Measurements from ENCODE around the gene MAMLD1. TPM values are rescaled to one million over a fixed set of nuclear protein-coding genes. Genes with fewer than 3 reads are reported as not detected.

MAMLD1 gene
- total and polyA plus RNA-seq, 9 of the 15 experiments (the other 6 are each of a cell fraction or from before 2014, with no cell fraction given): 0.12 to 0.18 TPM; not detected in 7

DNA sequence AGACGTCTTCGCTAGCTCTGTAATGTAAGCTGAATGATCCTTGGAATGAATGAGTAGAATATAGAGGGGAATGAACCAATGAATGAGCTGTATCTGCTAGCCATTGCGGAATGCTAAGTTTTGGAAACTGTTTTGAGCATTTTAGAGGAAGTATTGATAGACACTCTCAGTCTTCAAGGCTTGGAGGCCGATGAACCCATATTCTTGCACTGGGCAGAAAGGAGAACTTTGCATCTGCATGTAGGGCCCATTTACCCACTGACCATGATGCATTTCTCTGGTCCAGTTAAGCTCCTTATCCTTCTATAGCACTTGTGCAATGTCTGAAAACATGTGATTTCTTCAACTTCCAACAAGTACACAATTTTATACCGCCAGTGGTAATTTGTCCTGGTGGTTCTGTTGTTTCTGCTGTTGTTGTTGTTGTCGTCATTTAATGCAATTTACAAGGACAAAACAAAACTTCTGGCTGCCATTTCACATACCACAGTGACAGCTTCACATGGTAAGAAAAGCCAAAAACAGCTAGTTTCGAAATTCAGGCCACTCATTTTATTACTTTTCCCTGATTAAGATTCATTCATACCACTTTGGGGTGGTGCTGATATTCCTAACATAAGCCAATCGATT, 120.4 kb downstream of the MAMLD1 start:
- Histone ChIP-seq H2AFZ (ENCODE audit: low read depth, low read length) (peak overlapping the region; percentile 56; the same call in 1 of the 2 replicates), H3K4me1 (replicated peaks in 1 of 2; ENCODE audit: control insufficient read depth in 2 of 2, insufficient read depth in 2 of 2, low read length in 2 of 2) (peaks cover 0 to 10% of the 10 kb centered on the region in 2 experiments; a peak in 2 of 5 replicates), H3K9ac (ENCODE audit: insufficient read depth in 1 of 2, low read depth in 2 of 2, low read length in 2 of 2) (no peak overlapping the region), H3K27ac (ENCODE audit: extremely low read depth, low read depth, low read length) (peak overlapping the region; percentile 28; the same call in 1 of the 3 replicates), H3K27me3 (ENCODE audit: control insufficient read depth in 2 of 2, insufficient read depth in 2 of 2, low read length in 2 of 2) (peaks cover 2 to 10% of the 10 kb centered on the region in 2 experiments; a peak in 4 of 5 replicates), H3K9me1 (ENCODE audit: control insufficient read depth, insufficient read depth, low read length) (no peaks in the 10 kb centered on the region), H3K4me2 (ENCODE audit: insufficient read depth, low read length) (no peak overlapping the region), H3K36me3 (ENCODE audit: control insufficient read depth, insufficient read depth, low read length) (no peaks in the 10 kb centered on the region), H3K9me3 (replicated peaks; ENCODE audit: control insufficient read depth, insufficient read depth, low read depth, low read length) (no peaks in the 10 kb centered on the region), H3K79me2 (ENCODE audit: control insufficient read depth, insufficient read depth, low read length) (no peaks in the 10 kb centered on the region), H3K4me3 (no peak overlapping the region), H4K20me1 (replicated peaks; ENCODE audit: control insufficient read depth, insufficient read depth, low read length) (no peaks in the 10 kb centered on the region)
- WGBS (ENCODE audit: insufficient coverage, low coverage, missing lambda C conversion rate): 12% methylated on average over 8 of the region's 8 CpGs
- ChIA-PET CTCF (ENCODE audit: low intra/inter-chr PET ratio) (no interaction called here), POLR2A (interaction anchor here (0.6 kb wide), 1 partner anchor 1378 kb away, joined by 3 read pairs; no protein-coding TSS in a partner anchor)
- FAIRE-seq: no peak
- in situ Hi-C loops (cut with MboI) (no loop called here), intact Hi-C loops (cut with micrococcal nuclease) (no loop called here)
- DNase-seq (ENCODE audit: extremely low read depth in 1 of 4, low spot score in 3 of 4): no peak
- BruUV-seq (replicated peaks): no TSS peak
- ATAC-seq: no peak
- TF ChIP-seq GTF3C2 (IDR thresholded peaks at IDR 0.05; ENCODE audit: borderline replicate concordance, extremely low read depth, insufficient read length) (no peak), ZFP91 (CRISPR knock-in tag; IDR thresholded peaks at IDR 0.05) (no peak), RNF2 (IDR thresholded peaks at IDR 0.05) (no peak), SRF (CRISPR knock-in tag; IDR thresholded peaks at IDR 0.05) (no peak), ZNF316 (IDR thresholded peaks at IDR 0.05) (no peak), HDAC3 (IDR thresholded peaks at IDR 0.05; ENCODE audit: borderline replicate concordance, partially characterized antibody) (no peak), RERE (CRISPR knock-in tag; IDR thresholded peaks at IDR 0.05; ENCODE audit: borderline replicate concordance) (no peak), NFE2 (IDR thresholded peaks at IDR 0.05; ENCODE audit: low read depth) (no peak)
- TF ChIP-seq, protein P1, sequence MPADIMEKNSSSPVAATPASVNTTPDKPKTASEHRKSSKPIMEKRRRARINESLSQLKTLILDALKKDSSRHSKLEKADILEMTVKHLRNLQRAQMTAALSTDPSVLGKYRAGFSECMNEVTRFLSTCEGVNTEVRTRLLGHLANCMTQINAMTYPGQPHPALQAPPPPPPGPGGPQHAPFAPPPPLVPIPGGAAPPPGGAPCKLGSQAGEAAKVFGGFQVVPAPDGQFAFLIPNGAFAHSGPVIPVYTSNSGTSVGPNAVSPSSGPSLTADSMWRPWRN (IDR thresholded peaks at IDR 0.05; ENCODE audit: low read depth): no peak
- TF ChIP-seq, protein P2, sequence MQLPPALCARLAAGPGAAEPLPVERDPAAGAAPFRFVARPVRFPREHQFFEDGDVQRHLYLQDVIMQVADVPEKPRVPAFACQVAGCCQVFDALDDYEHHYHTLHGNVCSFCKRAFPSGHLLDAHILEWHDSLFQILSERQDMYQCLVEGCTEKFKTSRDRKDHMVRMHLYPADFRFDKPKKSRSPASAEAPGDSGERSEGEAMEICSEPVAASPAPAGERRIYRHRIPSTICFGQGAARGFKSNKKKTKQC (CRISPR knock-in tag; IDR thresholded peaks at IDR 0.05): no peak

All from K562 (cell line).